ENCODE measurements around the gene ZDHHC5. TPM values are rescaled to one million over a fixed set of nuclear protein-coding genes. Genes with fewer than 3 reads are reported as not detected.
"Not testable (repeated sequence)": the region's sequence is repeated elsewhere in the genome, so short reads cannot be mapped to it uniquely, and the experiment has no call there.

ZDHHC5 gene
- total RNA-seq, 1 donor from 2014 or later, result 20.5 TPM

- DNase-seq (ENCODE audit: low spot score), result peak; percentile 77
Measured at GRCh38 chr11:57644748-57645688, 22.9 kb upstream of the ZDHHC5 start.

DNA sequence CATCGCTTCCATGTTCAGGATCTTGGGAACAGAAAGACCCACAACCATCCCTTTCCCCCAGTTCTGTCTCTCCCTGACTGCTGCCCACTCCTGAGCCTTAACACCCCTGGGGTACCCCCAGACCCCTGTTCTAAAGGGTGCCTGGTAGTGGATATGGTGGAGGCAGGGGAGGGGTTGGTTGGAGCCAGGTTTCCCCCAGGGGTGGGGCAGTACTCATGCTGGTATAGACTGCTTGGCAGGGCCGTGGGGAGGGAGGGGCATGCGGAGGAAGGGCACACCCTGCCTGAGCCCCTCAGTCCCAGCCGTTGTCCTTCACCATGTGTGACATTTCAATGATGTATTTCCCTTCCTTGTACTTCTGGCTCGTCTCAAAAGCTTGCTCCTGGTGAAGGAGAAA, 22.2 kb upstream of the ZDHHC5 start:
- DNase-seq (ENCODE audit: low spot score), result peak; percentile 14

GRCh38 chr11:57646194-57646798, 21.6 kb upstream of the ZDHHC5 start:
- no peak for DNase-seq (ENCODE audit: low spot score)

DNA sequence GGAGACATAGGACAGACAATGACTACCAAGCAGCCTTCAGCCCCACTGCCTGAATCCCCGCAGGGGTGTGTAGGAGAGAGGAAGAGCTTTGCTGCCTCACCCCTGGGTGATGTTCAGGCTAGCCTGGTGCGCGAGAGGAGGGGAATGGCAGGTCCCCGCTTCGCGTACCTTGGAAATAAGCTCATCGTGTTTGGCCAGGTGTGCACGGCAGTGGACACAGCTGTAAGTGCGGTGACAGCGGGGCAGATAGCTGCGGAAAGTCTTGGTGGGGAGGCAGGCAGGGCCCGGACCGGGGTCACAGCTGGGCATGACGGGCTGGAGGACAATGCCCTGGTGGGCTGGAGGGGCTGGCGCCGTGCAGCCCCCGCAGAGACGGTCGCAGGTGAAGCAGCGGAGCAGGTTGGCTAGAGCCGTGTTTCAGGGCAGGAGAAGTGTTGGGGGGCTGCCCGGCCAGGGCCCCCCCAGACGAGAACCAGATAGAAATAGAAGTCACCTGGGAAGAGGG, 21.1 kb upstream of the ZDHHC5 start:
- DNase-seq (ENCODE audit: low spot score), result peak; percentile 17

GRCh38 chr11:57647372-57647771, 20.5 kb upstream of the ZDHHC5 start:
- DNase-seq (ENCODE audit: low spot score), result peak; percentile 16

- peak; percentile 21 for DNase-seq (ENCODE audit: low spot score)
Measured at GRCh38 chr11:57647960-57648800, 19.7 kb upstream of the ZDHHC5 start.

DNA sequence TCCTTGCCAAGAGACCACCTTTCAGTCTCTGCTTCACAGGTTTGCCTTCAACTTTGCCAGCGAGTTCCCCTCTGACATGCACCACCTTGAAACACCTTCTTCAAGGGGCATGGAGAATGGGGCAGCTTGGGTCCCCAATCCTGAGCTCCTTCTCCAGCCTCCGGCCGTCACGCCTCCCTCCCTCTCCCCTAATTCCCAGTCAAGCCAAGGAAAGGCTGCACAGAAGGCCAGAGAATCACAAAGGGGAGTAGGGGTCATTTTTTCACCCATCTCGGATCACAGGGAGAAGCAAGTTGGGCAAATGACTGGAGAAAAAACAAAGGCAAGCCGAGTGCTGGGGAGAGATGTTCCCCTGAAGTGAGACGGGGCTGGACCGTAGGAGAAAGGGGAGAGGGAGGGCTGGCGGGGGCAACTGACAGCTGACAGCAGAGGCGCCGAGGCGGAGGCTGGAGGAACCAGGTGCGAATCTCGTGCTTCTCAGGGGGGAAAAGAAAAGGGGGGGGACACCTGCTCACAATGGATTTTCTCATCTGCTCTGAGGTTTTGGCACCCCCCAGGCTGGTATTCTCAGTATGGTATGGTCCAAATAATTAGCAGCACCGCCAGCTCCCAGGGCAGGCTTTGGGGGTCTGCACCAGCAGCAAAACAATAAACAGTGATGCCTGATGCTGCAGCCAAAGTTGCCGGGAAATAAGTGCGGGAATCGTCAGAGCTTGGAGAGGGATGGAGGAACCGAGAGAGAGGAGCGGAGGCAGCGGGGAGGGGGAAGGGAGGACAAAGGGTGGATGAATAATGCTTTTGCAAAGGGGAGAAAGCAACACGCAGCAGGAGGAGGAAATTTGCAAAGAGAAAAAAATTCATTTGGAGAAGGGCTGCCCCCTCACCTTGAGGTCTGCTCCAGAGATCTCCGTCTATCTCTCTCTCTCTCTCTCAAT, 18.8 kb upstream of the ZDHHC5 start:
- DNase-seq (ENCODE audit: low spot score), result peak; percentile 35

GRCh38 chr11:57649826-57650738, 17.8 kb upstream of the ZDHHC5 start, which contains the start of gene YPEL4:
YPEL4 (minus strand) TSS chr11:57649912; CDS start chr11:57647107, 2,805 bp downstream.
- DNase-seq (ENCODE audit: low spot score), result peak; percentile 87

- DNase-seq (ENCODE audit: low spot score), result no peak
Measured at GRCh38 chr11:57650739-57651090, 17.2 kb upstream of the ZDHHC5 start.

DNA sequence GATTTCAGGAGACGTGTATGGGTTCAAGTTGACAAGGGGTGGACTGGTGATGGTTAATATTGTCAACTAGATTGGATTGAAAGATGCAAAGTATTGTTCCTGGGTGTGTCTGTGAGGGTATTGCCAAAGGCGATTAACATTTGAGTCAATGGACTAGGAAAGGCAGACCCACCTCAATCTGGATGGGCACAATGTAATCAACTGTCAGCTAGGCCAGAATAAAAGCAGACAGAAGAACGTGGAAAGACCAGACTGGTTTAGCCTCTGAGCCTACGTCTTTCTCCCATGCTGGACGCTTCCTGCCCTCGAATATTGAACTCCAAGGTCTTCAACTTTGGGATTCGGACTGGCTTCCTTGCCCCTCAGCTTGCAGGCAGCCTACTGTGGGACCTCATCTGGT, 16.5 kb upstream of the ZDHHC5 start:
- DNase-seq (ENCODE audit: low spot score), result no peak

DNA sequence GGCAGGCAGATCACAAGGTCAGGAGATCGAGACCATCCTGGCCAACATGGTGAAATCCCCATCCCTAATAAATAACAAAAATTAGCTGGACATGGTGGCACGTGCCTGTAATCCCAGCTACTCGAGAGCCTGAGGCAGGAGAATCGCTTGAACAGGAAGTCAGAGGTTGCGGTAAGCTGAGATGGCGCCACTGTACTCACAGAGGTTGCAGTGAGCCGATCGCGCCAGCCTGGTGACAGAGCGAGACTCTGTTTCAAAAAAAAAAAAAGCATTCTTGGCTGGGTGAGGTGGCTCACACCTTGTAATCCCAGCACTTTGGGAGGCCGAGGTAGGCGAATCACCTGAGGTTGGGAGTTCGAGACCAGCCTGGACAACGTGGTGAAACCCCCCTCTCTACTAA, 15.7 kb upstream of the ZDHHC5 start:
- not testable (repeated sequence) for DNase-seq (ENCODE audit: low spot score)

GRCh38 chr11:57652662-57653061, 15.3 kb upstream of the ZDHHC5 start:
- no peak for DNase-seq (ENCODE audit: low spot score)

DNA sequence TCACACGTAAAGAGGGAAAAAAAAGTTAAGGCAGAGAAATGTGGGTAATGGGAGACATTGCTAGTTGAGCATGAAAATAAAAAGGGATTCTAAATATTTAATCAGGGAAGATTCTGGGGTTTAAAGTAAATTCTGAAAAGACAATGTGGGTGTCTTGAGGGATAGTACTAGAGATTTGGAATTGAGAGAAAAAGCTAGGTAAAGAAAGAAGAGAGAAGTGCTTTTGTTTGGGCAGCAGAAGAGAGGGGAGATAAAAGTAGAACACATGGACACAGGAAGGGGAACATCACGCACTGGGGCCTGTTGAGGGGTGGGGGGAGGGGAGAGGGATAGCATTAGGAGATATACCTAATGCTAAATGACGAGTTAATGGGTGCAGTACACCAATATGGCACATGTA, 14.8 kb upstream of the ZDHHC5 start:
- DNase-seq (ENCODE audit: low spot score), result no peak

- DNase-seq (ENCODE audit: low spot score), result no peak
Measured at GRCh38 chr11:57656885-57657193, 11.1 kb upstream of the ZDHHC5 start.

DNA sequence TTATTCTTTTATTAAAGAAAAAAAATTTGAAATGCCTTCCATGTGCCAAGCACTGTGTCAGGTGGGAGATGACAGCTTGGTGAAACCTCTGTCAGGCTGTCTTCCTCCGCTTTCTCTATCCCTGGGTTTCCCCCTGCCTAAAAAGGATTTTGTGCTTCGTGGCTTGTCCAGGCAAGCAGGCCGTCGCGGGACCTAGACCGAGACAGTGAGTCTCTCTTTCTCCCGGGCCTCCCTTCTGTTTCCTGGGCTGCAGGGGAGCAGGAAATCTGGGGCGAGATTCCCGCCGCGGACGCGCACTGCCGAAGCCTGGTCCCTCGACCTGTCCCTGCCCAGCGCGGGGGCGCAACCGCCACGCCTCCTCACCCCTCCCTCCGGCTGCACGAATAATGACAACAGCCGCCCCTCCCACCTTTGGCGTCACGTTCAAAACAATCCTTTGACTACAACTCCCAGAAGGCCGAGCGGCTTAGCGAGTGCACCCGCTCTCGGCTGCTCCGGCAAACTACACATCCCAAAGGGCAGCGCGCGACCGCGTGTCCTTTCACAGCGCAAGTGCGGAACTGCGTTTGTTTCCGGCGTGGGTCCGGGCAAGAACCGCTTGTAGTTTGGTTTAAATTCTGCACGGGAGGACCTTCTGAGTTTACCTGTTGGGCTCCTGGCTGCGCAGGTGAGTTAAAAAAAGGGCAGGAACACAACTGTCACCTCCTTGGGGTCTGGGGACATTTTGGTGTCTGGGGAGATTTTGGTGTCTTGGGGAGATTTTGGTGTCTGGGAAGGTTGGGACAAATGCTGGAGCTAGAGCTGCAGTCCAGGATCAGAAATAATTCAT, 10.5 kb upstream of the ZDHHC5 start, which contains the start of gene CLP1:
TSS of gene CLP1 (plus strand) at position 569 of the 829 bp plus-strand sequence. CDS start 1,715 bp downstream, outside the sequence.
- DNase-seq (ENCODE audit: low spot score), result peak; percentile 100

DNA sequence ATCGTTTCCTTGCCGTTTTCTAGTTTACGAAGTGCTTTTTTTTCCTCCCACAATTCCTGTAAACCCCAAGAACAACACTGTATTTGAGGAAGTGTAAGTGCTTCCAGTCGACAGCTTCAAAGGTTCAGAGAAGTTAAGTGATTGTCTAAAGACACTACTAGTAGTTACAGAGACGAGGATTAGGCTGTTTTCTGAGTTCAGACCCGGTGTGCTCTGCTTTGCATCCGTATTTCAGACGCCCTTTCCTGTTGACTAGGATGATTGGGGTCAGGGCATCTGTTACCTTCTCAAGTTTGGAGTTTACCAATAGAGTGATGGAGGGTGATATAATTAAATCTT, 9.9 kb upstream of the ZDHHC5 start:
- no peak for DNase-seq (ENCODE audit: low spot score)

DNA sequence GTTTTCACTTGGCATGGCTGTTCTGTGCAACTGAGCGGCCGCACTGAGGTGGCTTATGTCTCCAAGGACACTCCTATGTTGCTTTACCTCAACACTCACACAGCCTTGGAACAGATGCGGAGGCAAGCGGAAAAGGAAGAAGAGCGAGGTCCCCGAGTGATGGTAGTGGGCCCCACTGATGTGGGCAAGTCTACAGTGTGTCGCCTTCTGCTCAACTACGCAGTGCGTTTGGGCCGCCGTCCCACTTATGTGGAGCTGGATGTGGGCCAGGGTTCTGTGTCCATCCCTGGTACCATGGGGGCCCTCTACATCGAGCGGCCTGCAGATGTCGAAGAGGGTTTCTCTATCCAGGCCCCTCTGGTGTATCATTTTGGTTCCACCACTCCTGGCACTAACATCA, 8.2 kb upstream of the ZDHHC5 start:
- no peak for DNase-seq (ENCODE audit: low spot score)

GRCh38 chr11:57662893-57663292, 5.0 kb upstream of the ZDHHC5 start:
- no peak for DNase-seq (ENCODE audit: low spot score)

- DNase-seq (ENCODE audit: low spot score), result no peak
Measured at GRCh38 chr11:57663975-57664374, 3.9 kb upstream of the ZDHHC5 start.

Measured in umbilical cord (tissue), 2 donors.